Fibroblast of pulmonary artery (primary cell): ENCODE results near the gene CRP.
"Not testable (repeated sequence)": the region's sequence is repeated elsewhere in the genome, so short reads cannot be mapped to it uniquely, and the experiment has no call there.

Source experiments
- DNase-seq: peaks from one replicate; pipeline ENCODE4 v3.0.0-alpha.2; 2010; ENCODE audit warnings: low read depth
- H3K4me3 ChIP-seq: replicated peaks from 2 replicates; pipeline ENCODE4 v1.5.1; 2011; ENCODE audit warnings: low read depth, mild to moderate bottlenecking, control low read depth, low read length, moderate library complexity
- TF ChIP-seq, protein P1 (sequence below): IDR thresholded peaks from 2 replicates; pipeline ENCODE4 v1.5.1; 2011; ENCODE audit warnings: mild to moderate bottlenecking, control low read depth, low read length, inconsistent platforms; ENCODE audit errors: missing control alignments

Gene CRP

DNA sequence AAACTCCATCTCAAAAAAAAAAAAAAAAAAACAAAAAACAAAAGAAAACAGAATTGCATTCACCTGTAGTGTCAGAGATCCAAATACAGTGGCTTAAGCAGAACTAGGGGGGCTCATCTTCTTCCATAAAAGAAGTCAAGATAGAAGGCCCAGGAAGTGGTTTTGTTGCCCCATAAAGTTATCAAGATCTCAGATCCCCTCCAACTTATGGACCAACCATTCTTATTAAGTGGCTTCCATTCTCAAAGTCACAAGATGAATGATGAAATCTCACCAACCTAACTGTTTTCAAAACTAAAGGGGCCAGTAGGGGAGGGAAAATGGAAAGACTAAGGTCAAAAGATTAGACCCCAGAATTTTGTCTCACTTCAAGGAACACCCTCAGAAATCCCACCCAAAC is 36.2 kb upstream of the CRP start:
- no peak for DNase-seq
- TF ChIP-seq, protein P1, sequence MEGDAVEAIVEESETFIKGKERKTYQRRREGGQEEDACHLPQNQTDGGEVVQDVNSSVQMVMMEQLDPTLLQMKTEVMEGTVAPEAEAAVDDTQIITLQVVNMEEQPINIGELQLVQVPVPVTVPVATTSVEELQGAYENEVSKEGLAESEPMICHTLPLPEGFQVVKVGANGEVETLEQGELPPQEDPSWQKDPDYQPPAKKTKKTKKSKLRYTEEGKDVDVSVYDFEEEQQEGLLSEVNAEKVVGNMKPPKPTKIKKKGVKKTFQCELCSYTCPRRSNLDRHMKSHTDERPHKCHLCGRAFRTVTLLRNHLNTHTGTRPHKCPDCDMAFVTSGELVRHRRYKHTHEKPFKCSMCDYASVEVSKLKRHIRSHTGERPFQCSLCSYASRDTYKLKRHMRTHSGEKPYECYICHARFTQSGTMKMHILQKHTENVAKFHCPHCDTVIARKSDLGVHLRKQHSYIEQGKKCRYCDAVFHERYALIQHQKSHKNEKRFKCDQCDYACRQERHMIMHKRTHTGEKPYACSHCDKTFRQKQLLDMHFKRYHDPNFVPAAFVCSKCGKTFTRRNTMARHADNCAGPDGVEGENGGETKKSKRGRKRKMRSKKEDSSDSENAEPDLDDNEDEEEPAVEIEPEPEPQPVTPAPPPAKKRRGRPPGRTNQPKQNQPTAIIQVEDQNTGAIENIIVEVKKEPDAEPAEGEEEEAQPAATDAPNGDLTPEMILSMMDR = no peak
- no peak overlapping the region for H3K4me3 ChIP-seq

DNA sequence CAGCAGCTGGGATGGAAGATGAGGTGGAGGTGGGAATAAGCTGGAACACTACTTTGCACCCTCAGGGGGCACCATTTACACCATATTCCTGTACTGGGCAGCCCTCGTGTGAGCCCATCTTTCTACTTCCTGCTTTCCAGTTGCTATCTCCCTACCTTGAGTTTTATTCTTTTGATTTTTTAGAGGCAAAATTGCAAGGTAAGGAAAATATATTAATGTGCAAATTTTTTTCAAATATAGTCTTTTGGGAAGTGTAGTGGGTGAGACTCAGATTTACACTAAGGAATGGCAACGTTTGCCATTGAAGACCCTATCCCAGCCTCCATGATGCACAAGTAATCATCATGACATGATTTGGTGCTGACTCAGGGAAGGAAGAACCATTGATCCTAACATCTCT is 35.2 kb upstream of the CRP start:
- no peak for DNase-seq
- no peak overlapping the region for H3K4me3 ChIP-seq
- TF ChIP-seq, protein P1 = no peak

GRCh38 chr1:159748370-159748769 is 34.0 kb upstream of the CRP start:
- DNase-seq = no peak
- TF ChIP-seq, protein P1 = no peak
- H3K4me3 ChIP-seq = no peak overlapping the region

DNA sequence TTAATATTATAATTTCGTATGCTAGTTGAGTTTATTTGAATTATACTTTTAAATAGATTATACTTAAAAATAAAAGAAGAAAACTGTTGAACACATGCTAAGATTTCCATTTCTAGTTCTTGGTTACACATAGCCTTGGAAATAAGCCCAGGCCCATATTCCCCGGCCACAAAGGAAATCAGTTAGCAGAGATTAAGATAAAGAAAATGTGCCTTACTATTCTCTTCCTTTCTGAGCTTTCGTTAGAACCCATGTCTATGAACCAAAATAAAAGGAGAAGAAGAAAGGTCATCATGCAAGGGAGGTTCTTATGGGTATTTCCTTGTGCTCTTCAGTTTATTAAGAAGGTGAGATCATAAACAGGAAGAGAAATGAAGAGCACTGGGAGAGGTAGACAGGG is 32.3 kb upstream of the CRP start:
- H3K4me3 ChIP-seq = no peak overlapping the region
- DNase-seq = peak; percentile 53
- TF ChIP-seq, protein P1 = no peak

GRCh38 chr1:159743651-159744410 is 29.4 kb upstream of the CRP start:
- DNase-seq = no peak

DNA sequence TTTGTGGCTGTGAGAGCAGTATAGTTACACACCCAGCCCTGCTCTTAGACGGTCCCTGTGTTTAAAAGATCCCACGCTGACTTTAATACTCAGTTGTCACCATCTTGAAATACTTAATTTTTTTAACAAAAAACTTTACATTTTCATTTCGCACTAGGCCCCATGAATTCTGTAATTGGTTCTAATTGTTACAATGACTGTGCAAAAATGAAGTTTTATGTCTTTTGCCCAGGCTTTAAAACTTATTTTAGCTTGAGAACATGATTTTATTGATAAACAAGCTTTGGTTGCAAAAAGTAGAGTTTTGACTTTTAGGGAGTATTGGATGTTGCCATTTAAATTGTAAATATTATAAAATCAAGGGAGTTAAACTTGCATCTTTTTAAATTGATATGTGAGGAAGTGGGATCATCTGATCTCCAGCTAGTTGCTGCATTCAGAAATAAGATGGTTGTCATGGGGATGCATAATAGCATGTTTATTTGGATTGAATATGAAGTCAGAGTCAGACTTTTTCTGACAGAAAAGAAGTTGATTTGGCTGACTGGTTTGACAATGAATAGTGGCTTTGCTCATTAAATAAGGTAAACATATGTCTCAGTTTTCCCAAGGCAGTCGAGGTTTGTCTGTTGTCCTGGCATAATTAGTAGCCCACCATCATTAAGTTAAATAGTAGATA is 23.0 kb upstream of the CRP start:
- H3K4me3 ChIP-seq = no peak overlapping the region
- DNase-seq = no peak
- TF ChIP-seq, protein P1 = no peak

More at GRCh38 chr1:159743651-159744410, 29.4 kb upstream of the CRP start:
- H3K4me3 ChIP-seq = no peak overlapping the region
- TF ChIP-seq, protein P1 = no peak

GRCh38 chr1:159723188-159723587 is 8.8 kb upstream of the CRP start:
- H3K4me3 ChIP-seq, DNase-seq: not testable (repeated sequence)
